GM12872 (cell line): Measurements from ENCODE around the gene THAP3.

Experiments used
- TF ChIP-seq, protein P1 (sequence below): IDR thresholded peaks from 3 replicates; pipeline ENCODE4 v1.5.1; 2011; ENCODE audit warnings: low read depth, mild to moderate bottlenecking, low read length, moderate library complexity; ENCODE audit not compliant: insufficient read depth

The THAP3 gene

DNA sequence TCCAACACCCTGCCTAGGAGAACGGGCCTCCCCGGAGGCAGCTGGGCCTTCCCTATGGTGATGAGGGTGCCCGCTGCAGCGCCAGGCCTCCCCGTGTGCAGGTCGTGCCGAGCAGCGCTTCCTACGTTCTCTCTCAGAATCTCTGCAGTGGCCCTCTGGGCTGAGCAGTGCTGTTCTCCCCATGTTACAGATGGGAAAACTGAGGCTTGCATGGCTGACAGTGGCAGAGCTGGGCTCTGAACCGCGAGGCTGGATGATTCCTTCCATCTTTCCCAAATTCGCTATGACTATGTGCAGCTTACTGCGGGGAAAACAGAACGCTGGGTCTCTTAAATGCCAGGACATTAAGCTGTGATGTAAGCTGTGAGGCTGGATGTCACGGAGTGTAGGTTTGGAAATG, 30.9 kb upstream of the THAP3 start:
- TF ChIP-seq, protein P1, sequence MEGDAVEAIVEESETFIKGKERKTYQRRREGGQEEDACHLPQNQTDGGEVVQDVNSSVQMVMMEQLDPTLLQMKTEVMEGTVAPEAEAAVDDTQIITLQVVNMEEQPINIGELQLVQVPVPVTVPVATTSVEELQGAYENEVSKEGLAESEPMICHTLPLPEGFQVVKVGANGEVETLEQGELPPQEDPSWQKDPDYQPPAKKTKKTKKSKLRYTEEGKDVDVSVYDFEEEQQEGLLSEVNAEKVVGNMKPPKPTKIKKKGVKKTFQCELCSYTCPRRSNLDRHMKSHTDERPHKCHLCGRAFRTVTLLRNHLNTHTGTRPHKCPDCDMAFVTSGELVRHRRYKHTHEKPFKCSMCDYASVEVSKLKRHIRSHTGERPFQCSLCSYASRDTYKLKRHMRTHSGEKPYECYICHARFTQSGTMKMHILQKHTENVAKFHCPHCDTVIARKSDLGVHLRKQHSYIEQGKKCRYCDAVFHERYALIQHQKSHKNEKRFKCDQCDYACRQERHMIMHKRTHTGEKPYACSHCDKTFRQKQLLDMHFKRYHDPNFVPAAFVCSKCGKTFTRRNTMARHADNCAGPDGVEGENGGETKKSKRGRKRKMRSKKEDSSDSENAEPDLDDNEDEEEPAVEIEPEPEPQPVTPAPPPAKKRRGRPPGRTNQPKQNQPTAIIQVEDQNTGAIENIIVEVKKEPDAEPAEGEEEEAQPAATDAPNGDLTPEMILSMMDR, result no peak

DNA sequence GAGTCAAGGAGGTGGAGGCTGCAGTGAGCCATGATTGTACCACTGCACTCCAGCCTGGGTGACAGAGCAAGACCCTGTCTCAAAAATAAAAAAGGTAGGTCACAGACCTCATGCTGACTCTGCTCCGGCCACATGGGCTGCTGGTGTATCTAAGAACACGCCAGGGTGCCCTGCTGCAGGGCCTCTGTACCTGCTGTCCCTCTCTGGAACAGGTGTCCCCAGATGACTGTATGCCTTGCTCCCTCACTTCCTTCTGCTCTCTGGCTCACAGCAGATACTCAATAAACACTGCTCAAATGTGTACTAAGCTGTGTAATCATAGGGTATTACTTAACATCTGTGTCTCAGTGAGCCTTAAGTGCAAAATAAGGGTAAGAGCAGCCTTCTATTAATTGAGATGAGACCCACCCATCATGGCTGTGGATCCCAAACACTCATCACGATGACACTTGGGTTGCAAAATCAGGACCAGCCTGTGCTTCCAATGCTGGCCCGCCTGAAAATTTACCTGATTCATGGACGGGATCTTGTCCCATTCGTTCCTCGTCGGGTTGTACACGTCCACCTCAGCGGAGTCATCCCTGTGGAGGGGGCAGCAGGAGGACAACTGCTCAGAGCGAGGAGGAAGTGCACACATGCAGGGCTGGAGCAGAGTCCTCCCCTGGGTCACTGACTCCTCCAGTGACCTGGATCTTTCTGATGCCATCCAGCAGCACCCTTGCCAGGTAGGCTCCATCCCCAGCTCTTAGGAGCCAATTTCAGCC, 29.5 kb upstream of the THAP3 start:
- TF ChIP-seq, protein P1, result no peak

DNA sequence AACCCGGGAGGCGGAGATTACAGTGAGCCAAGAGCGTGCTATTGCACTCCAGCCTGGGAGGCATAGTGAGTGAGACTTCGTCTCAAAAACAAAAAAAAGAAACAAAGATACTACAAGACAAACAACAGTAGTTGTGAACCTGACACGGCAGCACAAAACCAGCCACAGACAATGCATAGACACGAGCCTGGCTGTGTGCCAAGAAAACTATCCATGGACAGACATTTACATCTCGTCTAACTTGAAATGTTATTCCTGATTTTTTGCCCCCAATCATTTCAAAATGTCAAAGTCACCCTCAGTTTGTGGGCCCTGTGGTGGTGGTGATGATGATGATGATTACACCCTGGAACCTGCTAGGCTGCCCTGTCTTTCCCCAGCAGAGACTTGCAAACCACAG, 28.3 kb upstream of the THAP3 start:
- TF ChIP-seq, protein P1, result no peak

- TF ChIP-seq, protein P1, result no peak
Observed at GRCh38 chr1:6596886-6597776, 27.5 kb upstream of the THAP3 start.

DNA sequence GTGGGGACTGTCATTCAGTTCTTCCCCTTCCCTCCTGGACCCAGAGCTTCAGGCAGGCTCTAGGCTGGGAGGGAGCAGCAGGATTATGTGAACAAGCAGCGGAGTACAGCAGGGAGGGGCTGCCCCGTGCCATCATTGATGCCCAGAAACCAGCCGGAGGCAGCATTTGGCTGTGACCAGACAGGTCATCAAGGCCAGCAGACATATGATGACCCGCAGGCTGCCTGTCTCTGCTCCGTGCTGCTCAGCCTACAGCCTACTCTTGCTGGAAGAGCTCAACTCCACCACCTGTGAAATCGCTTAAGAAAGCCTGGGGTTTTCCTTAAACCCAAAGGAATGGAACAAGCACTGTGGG, 26.9 kb upstream of the THAP3 start:
- TF ChIP-seq, protein P1, result no peak

DNA sequence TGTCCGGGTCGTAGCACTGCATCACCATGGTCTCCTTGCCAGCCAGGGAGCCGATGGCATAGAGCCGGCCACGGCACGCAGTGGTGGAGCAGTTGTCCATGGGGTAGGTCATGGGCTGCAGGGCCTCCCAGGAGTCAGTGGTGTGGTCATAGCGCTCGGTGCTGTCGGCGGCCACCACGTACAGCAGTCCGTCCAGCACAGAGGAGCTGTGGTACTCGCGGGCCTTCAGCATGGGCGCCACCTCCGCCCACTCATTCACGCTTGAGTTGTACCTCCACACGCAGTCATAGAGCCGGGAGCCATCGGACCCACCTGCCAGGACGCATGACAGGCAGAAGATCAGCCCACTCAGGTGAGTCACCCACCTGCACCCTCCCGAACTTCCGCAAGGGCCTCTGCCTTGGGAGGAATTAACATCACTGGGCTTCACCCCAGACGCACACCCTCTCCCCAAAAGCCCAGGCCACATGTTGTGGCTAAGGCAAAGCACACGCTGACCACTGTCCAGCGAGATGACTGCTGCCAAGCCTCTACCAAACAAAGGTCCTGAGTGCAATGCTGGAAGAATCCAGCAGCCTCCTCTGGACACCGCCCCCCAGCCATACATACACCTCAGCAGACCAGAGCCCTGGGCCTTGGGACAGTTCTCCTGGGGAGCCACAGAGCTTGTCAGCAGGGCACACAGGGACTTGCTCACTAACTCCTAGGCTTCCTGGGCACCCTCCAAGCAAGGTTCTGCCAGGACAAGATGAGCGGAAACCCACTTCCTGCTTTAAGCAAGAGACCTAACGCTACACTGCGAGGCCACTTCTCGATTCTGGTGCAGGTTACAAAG, 25.3 kb upstream of the THAP3 start:
- TF ChIP-seq, protein P1, result no peak
